ENCODE data around the gene APIP. TPM values are rescaled to one million over a fixed set of nuclear protein-coding genes. Genes with fewer than 3 reads are reported as not detected.

The APIP gene
- total RNA-seq, 1 donor from 2014 or later, result 14.7 TPM

Small RNA genes lying within 50 kb of the gene (microRNA-seq; reads per million reads assigned to microRNA genes)
- gene MIR1343 (ENCODE audit: borderline number of aligned reads, borderline replicate concordance), result 1.4 reads per million

Small RNA genes lying within 50 kb of the gene (small RNA-seq; reads per million reads assigned to genes)
- gene MIR1343, result not detected

Other genes starting within 250 kb of the APIP start
- 15.0 TPM for gene PDHX, start 239 bp upstream of the APIP start, total RNA-seq
- gene CD44, start 222.8 kb upstream of the APIP start, total RNA-seq, result 869 TPM